CD1c-positive myeloid dendritic cell (primary cell): Measurements from ENCODE around the gene WRAP53.

ENCODE experiments used
- DNase-seq: peaks from one replicate; pipeline ENCODE4 v3.0.0-alpha.2; 2016; ENCODE audit errors: extremely low spot score

Gene WRAP53

DNA sequence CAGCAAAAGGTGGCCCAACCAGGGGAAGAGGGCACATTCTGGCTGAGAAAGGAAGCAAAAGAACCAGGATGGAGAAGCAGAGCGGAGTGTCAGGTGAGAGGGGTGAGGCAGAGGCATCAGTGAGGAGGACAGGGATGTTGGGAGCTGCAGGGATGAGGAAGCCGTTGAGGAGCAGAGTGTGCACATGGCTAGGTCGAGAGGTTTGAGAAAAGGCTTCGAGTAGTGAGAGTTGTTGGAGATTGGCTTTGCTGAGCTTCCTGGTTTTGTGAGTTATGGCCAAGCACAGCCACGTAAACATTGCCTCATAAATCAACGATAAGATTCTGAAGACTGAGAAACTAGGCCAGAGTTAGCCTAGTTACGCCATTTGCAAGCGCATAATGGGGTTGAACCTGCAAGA lies 56.1 kb downstream of the WRAP53 start:
- no peak for DNase-seq

DNA sequence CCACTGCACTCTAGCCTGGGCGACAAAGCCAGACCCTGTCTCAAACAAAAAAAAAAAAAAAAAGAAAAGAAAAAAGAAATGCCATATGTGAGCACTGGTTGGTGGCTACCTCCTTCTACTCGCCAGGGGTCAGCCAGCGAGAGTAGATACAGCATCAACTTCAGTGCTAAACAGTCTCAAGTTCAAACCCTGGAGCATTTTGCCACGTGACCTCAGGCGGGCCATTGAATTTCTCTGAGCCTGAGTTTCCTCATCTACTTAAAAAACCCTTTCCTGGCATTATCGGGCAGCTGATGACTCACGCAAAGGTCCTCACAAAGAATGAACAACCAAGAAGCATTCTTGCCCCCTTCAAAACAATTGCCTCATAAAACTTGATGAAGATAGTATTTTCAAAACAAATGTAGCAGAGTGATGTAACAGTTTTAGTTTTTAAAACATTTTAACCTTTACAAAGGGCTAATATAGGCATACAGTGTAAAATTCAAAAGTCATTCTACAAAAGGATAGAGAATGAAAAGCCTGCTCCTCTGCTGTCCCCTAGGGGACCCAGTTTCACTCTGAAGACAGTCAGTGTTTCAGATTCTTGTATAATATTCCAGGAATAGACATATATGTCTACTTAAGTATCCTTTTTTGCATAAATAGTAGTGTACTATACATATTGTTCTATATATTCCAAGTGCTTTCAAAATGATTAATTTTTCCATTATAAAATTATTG lies 57.6 kb downstream of the WRAP53 start:
- peak; percentile 20 for DNase-seq

DNA sequence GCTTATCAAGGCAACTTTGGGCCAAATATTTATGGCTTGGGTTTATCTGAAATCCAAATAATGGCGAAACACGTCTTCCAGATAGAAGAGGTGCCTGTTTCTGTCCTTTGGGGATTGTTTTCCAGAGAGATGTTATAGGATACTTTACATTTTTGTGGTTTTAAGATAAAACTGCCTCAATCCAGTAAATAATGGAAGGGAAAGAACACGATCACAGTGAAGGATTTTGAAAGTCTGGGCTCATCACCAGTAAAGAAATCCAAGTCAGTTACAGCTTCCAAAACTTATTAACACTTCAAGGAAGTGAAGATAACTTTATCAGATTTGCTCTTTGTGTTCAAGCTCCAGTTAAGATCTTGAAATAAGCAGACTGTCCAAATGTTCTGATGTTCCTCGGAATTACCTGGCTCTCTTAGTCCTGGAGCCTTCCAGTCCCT lies 59.4 kb downstream of the WRAP53 start:
- no peak for DNase-seq

DNA sequence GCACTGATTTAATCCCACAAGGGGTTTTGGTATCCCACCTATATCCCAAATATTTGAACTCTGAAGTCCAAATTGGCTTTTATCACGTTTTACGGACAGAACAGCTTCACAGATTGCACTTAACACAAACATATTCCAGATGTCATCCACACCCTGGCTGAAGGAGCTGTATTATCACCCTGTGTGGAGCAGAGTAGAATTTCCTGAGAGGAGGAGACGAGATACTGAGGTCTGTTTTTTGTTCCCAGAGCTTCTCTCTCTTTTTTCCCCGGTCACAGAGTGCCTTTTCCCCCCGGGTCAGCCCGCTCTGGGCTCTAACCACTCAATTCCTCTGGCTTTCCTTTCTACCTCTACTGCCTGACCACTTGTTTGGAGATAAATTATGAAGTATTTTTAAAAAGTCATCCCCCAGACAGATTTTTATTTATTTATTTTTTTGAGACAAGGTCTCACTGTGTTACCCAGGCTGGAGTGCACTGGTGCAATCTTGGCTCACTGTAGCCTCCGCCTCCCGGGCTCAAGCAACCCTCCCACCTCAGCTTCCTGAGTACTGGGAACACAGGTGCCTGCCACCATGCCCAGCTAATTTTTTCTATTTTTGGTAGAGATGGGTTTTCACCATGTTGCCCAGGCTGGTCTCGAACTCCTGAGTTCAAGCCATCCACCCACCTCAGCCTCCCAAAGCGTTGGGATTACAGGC lies 59.9 kb downstream of the WRAP53 start:
- DNase-seq, result no peak

DNA sequence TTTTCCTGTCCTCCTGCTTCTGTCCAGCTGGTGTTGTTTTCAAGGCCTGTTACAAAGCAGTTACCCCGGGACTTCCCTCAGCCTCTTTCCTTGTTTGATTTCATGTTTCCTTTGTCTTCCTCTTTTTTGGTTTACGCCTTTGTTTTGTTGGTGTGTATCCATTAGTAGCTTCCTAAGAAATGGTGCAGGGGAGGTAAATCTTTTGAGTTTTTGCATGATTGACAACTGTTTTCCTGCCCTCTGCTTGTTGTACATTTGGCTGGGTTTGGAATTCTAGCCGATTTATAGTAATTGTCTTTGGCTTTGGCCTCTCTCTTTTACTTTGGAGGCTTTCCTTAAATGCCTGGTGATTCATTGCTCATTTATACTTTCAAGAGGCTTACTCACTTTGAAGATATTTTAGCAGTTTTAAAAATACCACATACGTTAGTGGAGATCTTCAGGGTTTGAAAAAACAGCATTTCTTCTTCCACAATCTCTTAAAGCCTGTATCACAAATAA lies 62.1 kb downstream of the WRAP53 start:
- no peak for DNase-seq
